SU-DHL-6 (cell line): ENCODE results near the gene SMYD4.

ENCODE experiments used
- H2AFZ ChIP-seq: fragments of 200-600 bp; sonication (generic); 2 replicates; pipeline ENCODE4 v1.6.1; 2014; ENCODE audit warnings: low read depth, mild to moderate bottlenecking, moderate library complexity, mixed read lengths, antibody characterized with exemption, low read length; ENCODE audit not compliant: severe bottlenecking
- H3F3A ChIP-seq: fragments of 200-600 bp; shearing (Covaris generic); 2 replicates; pipeline ENCODE4 v1.6.0; 2016; ENCODE audit warnings: antibody characterized with exemption, mild to moderate bottlenecking; ENCODE audit not compliant: insufficient read depth
- H3K27ac ChIP-seq: fragments of 200-600 bp; sonication (generic); 2 replicates; pipeline ENCODE4 v1.5.1; 2016; ENCODE audit warnings: low read depth, mild to moderate bottlenecking, low read length, moderate library complexity, mixed read lengths
- H3K27me3 ChIP-seq: fragments of 200-600 bp; sonication (generic), shearing (Covaris generic); 2 replicates; pipeline ENCODE4 v1.6.0; 2014; ENCODE audit warnings: mild to moderate bottlenecking, low read length
- H3K36me3 ChIP-seq: fragments of 200-600 bp; sonication (generic); 2 replicates; pipeline ENCODE4 v1.6.1; 2014; ENCODE audit warnings: mild to moderate bottlenecking, low read length, mixed read lengths
- H3K4me2 ChIP-seq: fragments of 300-600, 200-600 bp; shearing (Covaris generic), sonication (generic); 2 replicates; pipeline ENCODE4 v1.6.0; 2014; ENCODE audit warnings: low read length, low read depth, mild to moderate bottlenecking; ENCODE audit not compliant: poor library complexity, severe bottlenecking
- H3K4me3 ChIP-seq: fragments of 200-600 bp; sonication (generic); 2 replicates; pipeline ENCODE4 v1.5.1; 2014; ENCODE audit warnings: antibody characterized with exemption, low read length, mild to moderate bottlenecking, mixed read lengths; ENCODE audit not compliant: insufficient read depth, poor library complexity, severe bottlenecking
- H3K79me2 ChIP-seq: fragments of 200-600 bp; sonication (generic); 2 replicates; pipeline ENCODE4 v1.6.1; 2014; ENCODE audit warnings: mild to moderate bottlenecking, low read length, moderate library complexity; ENCODE audit not compliant: insufficient read depth
- H3K9ac ChIP-seq: fragments of 200-600 bp; sonication (generic); 2 replicates; pipeline ENCODE4 v1.7.0; 2014; ENCODE audit warnings: mild to moderate bottlenecking, low read length
- H3K9me2 ChIP-seq: fragments of 200-600 bp; sonication (generic); replicated peaks from 2 replicates; pipeline ENCODE4 v1.6.1; 2014; ENCODE audit warnings: low read length; ENCODE audit not compliant: insufficient read depth
- H3K9me3 ChIP-seq: fragments of 200-600 bp; sonication (generic); 2 replicates; pipeline ENCODE4 v1.6.1; 2014; ENCODE audit warnings: low read length, mixed read lengths; ENCODE audit not compliant: insufficient read depth
- H4K20me1 ChIP-seq: fragments of 200-600 bp; sonication (generic); 2 replicates; pipeline ENCODE4 v1.6.1; 2014; ENCODE audit warnings: low read depth, mild to moderate bottlenecking, antibody characterized with exemption, low read length, moderate library complexity, mixed read lengths
- CTCF ChIP-seq: fragments of 200-600 bp; sonication (generic); IDR thresholded peaks from one replicate; pipeline ENCODE4 v1.5.1; 2017; ENCODE audit warnings: antibody characterized with exemption, mild to moderate bottlenecking, low read length, moderate library complexity; ENCODE audit not compliant: insufficient read depth, poor library complexity, severe bottlenecking
- EZH2phosphoT487 ChIP-seq: fragments of 200-600 bp; sonication (generic), shearing (Covaris generic); conservative IDR thresholded peaks from 2 replicates; pipeline ENCODE4 v1.6.1; 2018; ENCODE audit warnings: mild to moderate bottlenecking, antibody characterized with exemption, low read length, moderate library complexity, mixed read lengths

Gene SMYD4

GRCh38 chr17:1786708-1787107, 43.0 kb downstream of the SMYD4 start:
- Histone ChIP-seq H3K27me3 (no peaks in the 10 kb centered on the region), H3K27ac (no peak overlapping the region), H3K9ac (no peak overlapping the region), H3K9me3 (no peaks in the 10 kb centered on the region), H3K36me3 (peaks cover 3% of the 10 kb centered on the region; the same call in 1 of the 2 replicates), H3K9me2 (no peaks in the 10 kb centered on the region), H3F3A (no peaks in the 10 kb centered on the region; the same call in 1 of the 2 replicates), H3K4me3 (no peak overlapping the region), H3K4me2 (no peak overlapping the region), H3K79me2 (peaks cover 19% of the 10 kb centered on the region), H4K20me1 (no peaks in the 10 kb centered on the region), H2AFZ (no peak overlapping the region)
- TF ChIP-seq EZH2phosphoT487 (no peak), CTCF (no peak)

- no peak overlapping the region for H3K27ac ChIP-seq
- TF ChIP-seq EZH2phosphoT487 (no peak), CTCF (no peak)
- peaks cover 3% of the 10 kb centered on the region; the same call in 1 of the 2 replicates for H3K36me3 ChIP-seq
These were observed 43.8 kb downstream of the SMYD4 start for GRCh38 chr17:1785930-1786329.

GRCh38 chr17:1783834-1784611, 45.7 kb downstream of the SMYD4 start:
- Histone ChIP-seq H3K9me2 (no peaks in the 10 kb centered on the region), H3K79me2 (peaks cover 6% of the 10 kb centered on the region; the same call in 1 of the 2 replicates), H4K20me1 (no peaks in the 10 kb centered on the region), H3K4me2 (no peak overlapping the region), H3K27me3 (no peaks in the 10 kb centered on the region), H3K9ac (no peak overlapping the region), H3K36me3 (peaks cover 3% of the 10 kb centered on the region; the same call in 1 of the 2 replicates), H3K9me3 (no peaks in the 10 kb centered on the region), H3K27ac (no peak overlapping the region), H2AFZ (no peak overlapping the region), H3F3A (no peaks in the 10 kb centered on the region), H3K4me3 (no peak overlapping the region)
- TF ChIP-seq CTCF (no peak), EZH2phosphoT487 (no peak)

More at GRCh38 chr17:1785930-1786329, 43.8 kb downstream of the SMYD4 start:
- Histone ChIP-seq H2AFZ (no peak overlapping the region), H3K79me2 (peaks cover 19% of the 10 kb centered on the region), H3K9ac (no peak overlapping the region), H3K9me2 (no peaks in the 10 kb centered on the region), H3K27me3 (no peaks in the 10 kb centered on the region), H3K9me3 (no peaks in the 10 kb centered on the region), H3K4me3 (no peak overlapping the region), H3K4me2 (no peak overlapping the region), H3F3A (no peaks in the 10 kb centered on the region; the same call in 1 of the 2 replicates), H4K20me1 (no peaks in the 10 kb centered on the region)
